Measurements from ENCODE around the gene SNF8.
A peak's percentile ranks its signal among the peaks of the same experiment; 100 is the strongest.

The SNF8 gene

DNA sequence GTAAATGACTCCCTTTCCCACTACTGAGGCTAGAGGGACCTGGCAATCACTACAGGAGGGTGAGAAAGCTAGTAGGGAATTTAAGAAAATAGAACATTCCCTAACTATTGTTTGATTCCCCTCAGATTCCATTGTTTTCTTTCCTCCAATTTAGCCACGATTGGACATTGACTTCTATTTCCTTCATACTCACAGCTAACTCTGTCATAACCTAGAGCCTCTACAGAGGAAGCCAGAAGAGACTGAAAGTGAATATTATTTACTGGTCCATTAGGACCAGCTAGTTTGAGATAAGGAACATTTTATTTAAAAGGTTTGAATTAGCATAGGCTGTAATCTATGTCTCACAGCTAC lies 14.9 kb downstream of the SNF8 start:
- no peak for DNase-seq (ENCODE audit: low read depth in 2 of 2)

DNA sequence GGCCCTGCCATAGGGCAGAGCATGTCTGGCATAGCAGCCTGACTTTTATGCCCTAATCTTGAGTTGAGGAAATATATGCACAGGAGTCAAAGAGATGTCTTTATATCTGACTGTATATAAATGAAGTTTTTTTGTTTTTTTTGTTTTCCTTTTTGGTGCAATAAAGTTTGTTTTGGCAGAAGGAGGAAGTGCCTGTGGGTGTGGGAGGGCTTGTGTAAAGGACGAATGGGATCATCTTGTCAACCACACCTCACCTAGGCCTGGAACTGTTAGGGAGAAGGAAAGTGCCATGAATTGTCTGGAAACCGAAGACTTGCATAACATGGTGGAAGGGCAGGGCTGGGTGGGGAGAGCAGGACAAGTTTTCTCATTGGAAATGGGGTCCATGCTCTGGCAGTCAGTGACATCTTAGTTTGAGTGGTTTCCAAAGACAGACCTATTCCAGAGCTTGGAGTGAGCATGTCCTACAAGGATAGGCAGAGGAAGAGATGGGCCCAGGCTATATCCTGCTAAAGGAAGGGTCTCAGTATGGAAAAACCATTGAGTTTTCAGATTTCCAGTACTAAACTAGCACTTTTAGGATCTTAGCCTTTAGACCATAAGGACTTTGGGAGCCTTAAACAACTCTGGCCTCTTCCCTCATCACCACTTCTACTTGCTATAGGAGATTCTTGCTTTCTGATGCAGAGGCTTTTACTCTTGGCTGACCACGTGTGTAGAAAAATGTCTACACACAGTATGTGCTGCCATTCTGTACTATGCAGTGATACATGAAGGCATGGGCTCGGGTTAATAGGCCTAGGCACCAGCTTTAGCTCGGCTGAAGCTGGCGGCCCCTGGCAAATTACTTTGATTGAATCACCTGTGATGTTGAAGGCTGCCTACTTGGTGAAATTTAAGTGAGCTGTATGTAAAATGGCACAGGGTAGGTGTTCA lies 15.5 kb downstream of the SNF8 start:
- no peak for DNase-seq (ENCODE audit: low read depth in 2 of 2)

DNA sequence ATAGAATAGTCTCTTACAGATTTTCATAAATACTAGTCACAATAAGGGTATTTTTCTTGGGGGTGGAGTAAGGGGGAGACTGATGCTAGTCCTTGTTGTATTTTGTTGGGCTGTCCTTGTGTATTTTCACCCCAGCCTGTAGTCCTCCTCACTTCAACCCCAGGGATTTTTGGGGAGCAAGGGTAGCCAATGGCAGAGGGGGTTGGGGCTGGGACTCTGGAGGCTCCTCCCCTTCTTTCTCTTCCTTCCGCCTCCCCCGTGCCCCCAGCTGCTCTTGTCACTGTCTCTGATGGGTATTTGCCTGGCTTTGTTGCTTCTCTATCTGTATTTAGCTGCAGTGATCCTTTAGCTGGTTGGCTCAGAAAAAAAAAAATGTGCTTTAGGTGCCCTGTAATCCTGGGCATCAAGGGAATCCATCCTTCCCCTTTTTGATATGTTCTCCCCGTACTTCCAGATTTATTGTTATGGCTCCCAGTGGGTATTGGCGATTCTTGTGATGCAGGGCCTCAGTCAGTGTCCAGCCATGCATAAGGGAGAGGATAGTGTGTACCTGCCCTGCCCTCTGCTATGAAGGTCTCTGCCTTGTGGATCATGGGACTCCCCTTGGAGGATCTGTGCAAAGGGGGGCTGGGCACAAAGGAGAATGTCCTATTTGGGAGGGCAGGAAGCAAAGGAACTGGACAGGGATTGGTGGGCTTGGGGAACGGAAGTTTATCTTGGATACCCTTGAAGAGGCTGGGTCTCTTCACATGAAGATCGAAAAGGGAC lies 16.5 kb downstream of the SNF8 start:
- no peak for DNase-seq (ENCODE audit: low read depth in 2 of 2)

DNA sequence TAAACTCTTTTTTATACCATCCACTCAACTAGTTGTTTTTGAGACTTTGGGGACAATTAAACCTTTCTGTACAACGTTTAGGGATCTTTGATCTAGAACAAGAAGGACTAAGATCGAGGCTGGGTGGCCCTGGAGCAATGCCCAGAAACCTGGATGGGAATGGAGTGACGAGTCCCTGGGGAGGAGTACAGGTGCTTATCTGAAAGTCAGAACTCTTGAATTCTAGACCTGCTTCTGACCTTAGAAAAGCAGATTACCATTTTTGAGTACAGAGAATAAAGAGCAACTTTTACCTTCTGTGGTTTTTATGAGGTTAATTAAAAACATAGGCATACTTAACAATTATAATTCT lies 18.7 kb downstream of the SNF8 start:
- DNase-seq (ENCODE audit: low read depth in 2 of 2), result no peak

DNA sequence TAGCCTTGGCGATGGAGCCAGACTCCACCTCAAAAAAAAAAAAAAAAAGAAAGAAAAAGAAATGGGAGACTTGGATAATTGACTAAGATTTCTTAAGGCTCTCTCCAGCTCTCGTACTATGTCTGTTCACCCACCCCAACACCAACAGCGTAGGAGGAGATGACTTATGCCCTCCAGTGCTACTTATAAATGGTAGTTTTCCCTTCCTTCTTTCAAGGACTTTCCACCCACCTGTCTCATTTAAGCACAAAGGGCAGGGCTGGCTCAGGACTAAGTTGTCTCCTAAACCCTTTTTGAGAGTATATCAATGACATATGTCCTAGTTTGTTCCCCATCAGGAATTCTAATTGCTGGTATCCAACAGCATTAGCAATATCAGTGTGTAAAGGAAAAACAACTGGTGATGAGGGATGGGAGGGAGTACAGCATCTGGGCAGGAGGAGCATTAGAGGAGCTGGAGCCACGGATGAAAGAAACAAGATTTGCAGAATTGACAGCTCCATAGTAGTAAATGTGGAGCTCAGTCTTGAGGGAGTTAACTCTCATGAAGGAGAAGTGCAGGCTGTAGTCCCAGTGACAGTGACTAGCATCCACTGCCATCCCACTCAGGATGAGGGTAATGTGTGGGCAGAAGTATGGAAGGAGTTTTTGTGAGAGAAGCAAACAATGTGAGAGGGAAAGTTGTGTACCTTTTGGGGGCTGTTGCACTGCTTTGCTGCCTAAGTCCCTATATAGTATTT lies 19.2 kb downstream of the SNF8 start:
- DNase-seq (ENCODE audit: low read depth in 2 of 2), result no peak

DNA sequence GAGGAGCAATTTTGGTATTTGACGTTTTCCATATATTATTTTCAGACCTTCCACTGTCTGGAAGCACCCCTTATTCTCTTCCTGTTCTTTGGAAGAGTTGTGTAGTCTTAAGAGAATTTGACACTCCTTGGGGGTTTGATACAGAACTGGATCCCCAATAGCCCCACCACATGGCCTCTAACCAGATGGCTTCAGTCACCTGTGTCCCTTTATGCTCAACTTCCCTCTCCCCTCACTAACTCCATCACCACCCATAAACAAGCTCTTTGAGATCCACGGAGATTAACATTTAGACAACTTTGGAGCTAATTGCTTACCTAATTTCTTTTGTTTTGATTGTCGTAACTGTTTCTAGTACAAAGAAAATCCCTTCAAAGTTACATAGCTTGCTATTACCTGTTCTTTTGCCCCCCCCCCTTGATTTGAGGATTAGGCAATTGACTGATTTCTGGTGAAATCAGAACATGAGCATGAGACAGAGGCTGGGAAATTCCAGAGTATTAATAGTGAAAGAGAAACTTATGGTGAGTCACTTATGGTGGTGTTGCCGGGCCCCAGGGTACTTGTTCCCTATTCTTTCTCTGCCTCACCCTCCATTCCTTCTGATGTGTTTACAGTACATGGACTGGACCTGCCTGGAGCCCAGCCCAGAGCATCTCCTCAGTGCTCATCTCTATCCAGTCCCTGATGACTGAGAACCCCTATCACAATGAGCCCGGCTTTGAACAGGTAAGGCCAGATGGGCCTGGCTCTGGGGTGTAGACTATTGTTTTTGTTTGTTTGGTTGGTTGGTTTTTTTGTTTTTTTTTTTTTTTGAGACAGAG lies 29.0 kb downstream of the SNF8 start:
- DNase-seq (ENCODE audit: low read depth in 2 of 2), result peak in 1 of 2 donors; percentile 8

DNA sequence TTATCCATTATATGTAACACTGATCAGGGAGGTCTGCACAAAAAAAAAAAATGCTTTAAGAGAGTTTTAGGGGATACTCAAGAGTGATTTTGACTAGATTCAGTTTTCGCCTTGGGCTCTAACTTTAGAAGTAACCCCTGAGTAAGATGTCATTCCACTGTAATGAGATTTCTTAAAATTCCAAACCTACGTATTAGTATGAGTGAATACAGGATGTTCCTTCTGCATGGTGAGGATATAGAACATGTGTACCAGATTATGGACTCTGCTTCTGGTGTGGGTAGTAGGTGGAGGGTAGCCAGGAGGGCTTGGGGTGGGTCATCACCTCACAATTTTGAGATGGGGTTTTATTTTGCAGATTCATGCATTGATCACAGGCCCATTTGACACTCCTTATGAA lies 32.2 kb downstream of the SNF8 start:
- no peak for DNase-seq (ENCODE audit: low read depth in 2 of 2)

DNA sequence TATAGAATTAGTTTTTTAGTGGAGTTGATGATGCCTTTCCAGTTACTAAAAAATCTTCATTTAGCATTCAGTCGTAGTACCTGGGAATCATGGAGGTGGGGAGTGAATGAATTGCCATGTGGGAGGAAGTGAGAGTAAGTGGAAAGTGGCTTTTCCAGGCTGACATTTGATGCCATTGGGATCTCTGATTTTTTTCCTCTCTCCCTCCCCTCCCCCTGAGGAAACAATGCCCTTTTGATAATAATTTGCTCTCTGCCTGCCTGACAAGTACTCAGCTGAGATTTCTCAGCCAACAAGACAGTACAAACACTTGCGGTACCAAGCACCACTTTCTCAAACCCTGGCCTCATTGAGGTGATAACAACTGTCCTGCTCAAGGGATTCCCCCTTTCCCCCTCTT lies 34.3 kb downstream of the SNF8 start:
- no peak for DNase-seq (ENCODE audit: low read depth in 2 of 2)

DNA sequence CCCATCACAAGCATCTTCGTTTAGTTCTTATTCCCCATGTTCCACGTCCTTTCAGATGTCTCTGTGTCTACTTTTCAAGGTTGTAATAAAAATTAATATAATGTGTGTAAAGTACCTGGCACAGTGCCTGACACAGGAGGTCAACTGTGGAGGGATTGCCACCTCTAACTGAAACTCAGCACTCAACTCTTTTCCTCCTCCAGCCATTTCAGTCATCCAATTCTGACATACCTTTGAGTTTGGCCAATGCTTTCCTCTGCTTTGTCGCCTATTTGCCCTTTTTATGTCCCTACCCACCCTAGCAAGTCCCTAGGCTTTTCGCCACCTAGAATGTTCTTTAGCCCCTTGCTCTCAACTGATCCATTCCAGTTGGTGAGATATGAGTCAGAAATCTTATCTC lies 34.9 kb downstream of the SNF8 start:
- no peak for DNase-seq (ENCODE audit: low read depth in 2 of 2)

DNA sequence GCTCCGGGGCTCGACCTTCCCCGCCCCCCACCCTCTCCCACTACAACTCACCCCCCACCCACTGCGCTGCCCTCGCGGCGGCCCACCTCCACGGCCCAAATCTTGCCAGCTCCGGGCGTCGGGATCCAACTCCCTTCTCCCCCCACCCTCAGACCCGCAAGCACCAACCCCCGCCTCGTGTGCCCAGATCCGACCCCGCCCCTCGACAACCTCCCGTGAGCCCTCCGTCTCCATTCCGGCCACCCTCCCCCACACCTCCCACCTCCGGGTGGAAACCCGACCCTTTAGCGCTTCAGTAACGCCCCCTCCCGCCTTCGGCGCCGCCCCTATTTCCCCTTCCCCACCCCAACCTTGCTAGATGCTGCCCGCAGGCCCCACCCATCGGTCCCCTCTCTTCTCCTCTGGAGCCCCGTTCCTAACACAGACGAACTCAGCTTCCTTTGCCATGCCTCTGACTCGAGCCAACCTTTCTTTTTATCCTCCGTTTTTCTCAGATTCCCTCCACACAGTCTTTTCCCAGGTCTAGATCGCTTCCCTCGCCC lies 35.7 kb downstream of the SNF8 start:
- peak; percentile 83 to 91 for DNase-seq (ENCODE audit: low read depth in 2 of 2)

DNA sequence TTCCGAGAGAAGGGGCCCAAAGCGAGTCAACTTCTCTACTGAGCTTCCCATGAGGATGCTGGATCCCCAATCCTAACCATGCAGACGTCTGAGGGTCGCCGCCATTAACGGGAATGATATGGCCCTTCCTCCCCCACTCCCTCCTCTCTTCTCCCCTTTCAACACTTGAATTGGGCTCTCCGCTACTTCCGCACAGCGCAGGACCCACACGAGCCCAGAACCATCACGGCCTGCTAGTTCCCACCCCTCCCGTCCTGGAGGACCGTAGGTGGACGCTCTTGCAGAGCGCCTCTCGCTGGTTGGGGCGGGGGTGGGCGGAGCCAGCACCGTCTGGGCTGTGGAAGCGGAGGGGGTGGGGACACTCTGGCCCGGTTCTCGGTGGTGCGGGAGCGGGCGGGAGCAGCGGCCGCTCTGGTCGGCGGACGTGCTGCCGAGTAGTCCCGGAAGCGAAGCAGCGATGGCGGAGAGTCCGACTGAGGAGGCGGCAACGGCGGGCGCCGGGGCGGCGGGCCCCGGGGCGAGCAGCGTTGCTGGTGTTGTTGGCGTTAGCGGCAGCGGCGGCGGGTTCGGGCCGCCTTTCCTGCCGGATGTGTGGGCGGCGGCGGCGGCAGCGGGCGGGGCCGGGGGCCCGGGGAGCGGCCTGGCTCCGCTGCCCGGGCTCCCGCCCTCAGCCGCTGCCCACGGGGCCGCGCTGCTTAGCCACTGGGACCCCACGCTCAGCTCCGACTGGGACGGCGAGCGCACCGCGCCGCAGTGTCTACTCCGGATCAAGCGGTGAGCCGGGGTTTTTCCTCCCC lies 36.4 kb downstream of the SNF8 start, which contains the start of gene UBE2Z:
TSS of gene UBE2Z (plus strand) at position 361 of the 797 bp plus-strand sequence. CDS start at position 458, 97 bp downstream.
- peak; percentile 77 to 80 for DNase-seq (ENCODE audit: low read depth in 2 of 2)

DNA sequence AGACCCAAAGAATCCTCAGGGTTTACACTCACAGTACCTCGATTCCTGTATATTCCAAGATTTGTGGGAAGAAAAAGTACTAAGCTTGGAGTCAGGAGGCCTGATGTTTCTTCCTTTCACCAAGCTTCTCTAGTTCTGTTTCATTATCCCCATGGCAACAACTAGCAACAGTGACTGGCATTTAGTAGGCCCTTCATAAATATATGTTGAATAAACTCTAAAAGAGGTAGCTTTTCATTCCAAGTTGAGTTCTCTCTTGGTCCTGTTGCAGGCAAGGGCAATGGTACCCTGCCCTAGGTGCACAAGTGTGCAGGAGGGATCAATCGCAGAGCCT lies 37.0 kb downstream of the SNF8 start:
- no peak for DNase-seq (ENCODE audit: low read depth in 2 of 2)

DNA sequence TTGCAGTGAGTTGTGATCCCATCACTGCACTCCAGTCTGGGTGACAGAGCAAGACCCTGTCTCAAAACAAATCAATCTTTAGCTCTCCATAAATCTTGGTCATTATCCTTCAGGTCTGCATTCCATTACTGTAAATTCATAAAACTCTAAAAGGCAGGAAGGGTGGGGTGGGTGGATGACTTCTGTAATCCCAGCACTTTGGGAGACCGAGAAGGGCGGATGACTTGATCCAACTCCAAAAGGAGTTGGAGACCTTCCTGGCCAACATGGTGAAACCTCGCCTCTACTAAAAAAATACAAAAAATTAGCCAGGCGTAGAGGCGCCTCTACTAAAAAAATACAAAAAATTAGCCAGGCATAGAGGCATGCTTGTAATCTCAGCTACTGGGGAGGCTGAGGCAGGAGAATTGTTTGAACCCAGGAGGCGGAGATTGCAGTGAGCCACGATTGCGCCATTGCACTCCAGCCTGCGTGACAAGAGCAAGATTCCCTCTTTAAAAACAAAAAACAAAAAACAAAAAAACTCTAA lies 38.6 kb downstream of the SNF8 start:
- DNase-seq (ENCODE audit: low read depth in 2 of 2), result no peak

DNA sequence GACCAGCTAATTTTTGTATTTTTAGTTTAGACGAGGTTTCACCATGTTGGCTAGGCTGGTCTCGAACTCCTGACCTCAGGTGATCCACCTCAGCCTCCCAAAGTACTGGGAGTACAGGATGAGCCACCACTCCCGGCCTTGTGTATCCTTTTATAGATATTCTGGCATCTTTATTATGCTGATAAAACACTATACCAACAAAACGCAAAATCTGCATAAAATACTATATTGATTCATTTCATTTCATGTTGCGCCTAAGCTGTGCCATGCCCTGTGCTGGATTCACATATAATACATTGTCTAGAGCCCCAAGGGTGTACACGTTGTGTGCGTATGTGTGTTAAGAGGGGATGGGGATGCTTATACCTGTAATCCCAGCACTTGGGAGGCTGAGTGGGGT lies 40.2 kb downstream of the SNF8 start:
- DNase-seq (ENCODE audit: low read depth in 2 of 2), result no peak

DNA sequence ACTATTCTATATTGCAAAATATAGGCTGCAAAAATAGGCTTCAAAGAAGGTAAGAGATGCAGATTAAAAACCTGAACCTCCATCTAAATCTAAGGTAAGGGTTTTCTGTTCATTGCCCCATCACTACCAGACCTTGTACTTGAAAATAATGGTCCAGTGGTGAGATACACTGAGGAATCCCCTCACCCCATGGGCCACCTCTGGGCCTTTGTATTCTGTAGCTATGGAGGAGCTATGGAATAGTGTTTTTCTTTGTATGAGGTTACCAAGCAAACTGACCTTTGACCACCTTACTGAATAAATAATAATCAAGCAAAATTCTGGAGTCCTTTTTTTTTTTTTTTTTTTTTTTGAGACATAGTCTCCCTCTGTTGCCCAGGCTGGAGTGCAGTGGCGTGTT lies 41.2 kb downstream of the SNF8 start:
- no peak for DNase-seq (ENCODE audit: low read depth in 2 of 2)

DNA sequence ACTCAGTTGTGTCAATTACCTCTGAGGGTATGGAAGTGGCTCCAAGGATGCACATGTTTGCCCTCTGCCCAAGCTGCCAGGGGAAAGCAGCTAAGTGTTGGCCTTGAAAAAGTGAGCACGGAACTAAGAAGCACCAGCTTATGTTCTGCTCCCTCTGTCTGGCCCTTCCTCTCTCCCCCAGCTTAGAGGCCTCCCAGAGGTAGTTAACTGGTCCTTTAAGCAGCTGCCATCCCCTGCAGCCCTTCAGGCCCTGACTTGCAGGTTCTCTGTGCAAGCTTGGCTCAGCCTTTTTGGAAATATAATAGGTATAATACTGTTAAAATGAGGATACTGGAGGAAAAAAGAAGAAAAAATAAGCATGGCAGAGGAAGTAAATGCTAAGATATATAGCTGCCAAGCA lies 43.4 kb downstream of the SNF8 start:
- DNase-seq (ENCODE audit: low read depth in 2 of 2), result no peak

DNA sequence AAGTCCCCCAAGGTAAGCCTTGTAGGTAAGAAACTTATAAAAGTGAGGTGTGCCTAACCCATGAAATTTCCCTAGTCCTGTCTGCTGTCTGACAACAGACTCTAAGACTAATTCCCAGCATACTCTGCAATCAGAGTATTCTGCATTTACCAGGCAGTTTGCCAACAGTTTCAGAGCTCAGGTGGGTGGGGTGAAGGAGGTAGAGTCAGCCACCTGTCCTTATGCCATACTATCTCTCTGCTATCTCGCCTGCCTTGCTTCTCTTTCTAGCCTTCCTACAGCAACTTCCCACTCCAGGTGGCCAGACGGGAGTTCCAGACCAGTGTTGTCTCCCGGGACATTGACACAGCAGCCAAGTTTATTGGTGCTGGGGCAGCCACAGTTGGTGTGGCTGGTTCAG lies 49.8 kb downstream of the SNF8 start:
- DNase-seq (ENCODE audit: low read depth in 2 of 2), result no peak

DNA sequence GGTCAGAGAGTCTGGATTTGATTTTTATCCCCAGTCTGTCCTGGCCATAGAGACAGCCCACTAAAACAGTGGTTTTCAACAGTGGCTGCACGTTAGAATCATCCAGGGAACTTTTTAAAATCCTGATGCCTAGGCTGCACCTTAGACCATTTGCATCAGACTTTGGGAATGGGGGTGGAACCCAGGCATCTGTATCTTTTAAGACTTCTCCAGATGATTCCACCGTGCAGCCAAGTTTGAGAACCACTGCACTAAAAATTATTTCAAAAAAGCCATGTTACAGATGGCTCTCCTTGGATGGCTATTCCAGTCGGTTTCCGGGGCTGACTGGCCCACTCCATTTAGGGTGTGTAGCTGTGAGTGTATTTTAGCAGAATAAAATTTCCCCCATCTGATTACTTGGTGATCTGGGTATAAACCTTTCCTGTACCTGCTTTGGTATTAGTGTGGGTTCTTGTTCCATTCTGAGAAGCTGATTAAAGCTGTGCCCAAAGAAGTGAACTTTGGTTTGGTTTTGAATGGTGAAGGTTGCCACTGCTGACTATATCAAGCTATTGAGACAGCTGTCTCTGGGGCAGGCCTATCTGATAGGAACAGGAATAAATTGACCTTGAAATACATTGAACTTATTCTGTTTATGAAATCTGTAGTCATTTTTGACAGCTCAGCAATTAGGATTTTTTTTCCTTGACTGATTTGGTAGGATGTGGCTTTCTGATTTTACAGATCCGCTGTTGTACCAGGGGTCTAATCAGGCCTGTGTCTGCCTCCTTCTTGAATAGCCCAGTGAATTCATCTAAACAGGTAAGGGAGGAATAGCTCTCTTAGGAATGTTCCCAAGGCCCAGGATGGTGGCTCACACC lies 50.8 kb downstream of the SNF8 start:
- no peak for DNase-seq (ENCODE audit: low read depth in 2 of 2)

DNA sequence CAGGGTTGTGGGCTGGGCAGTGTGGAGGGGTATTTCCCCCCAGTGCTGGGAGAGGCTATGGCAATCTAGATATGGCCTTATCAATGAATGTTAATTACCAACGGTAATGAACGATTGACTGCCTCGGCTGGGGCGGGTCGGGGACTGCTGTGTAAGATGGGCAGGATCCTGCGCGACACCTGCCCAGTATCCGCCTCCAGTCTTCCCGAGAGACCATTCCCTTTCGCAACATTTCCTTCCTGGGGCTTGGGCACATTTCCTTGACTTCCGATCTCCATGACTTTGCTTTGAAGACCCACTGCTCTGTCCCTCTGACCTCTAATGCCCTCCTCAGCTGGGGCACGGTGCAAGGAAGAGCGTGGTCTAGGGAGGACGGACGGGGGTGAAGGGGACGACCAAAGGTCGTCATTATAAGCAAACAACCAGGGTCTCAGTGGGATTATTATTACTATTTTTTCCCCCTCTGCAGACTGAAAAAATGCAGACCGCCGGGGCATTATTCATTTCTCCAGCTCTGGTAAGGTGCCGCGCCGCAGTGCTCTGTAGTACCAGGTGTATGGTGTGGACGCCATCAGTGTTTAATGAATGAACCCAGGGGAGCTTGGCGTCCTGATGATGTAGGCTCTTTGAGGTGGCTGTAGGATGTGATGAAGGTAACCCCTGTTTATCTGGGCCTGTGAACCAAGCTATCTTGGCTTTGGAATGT lies 51.5 kb downstream of the SNF8 start:
- no peak for DNase-seq (ENCODE audit: low read depth in 2 of 2)

All from stimulated activated CD8-positive, alpha-beta memory T cell treated with anti-CD3 and anti-CD28 coated beads, Interleukin-15, amount 100 ng/mL, for 4 hours (primary cell).